HEK293 (cell line): ENCODE results near the gene KLHL17.

Experiments
- CTCF ChIA-PET: fragments of 350-600 bp; formaldehyde crosslinking; extraction: SDS; loops from one replicate; lab custom pipeline; 2021; ENCODE audit warnings: antibody characterized with exemption; lab: Yijun Ruan, JAX
- POLR2A ChIA-PET: fragments of 300-600 bp; formaldehyde crosslinking; extraction: SDS; loops from one replicate; lab custom pipeline; 2020; ENCODE audit warnings: antibody characterized with exemption, inconsistent platforms; lab: Yijun Ruan, JAX
- H3K27ac ChIP-seq: fragments of 200-500 bp; sonication (Bioruptor generic); 2 replicates; pipeline ENCODE4 v1.5.1; 2014; ENCODE audit warnings: low read depth, low read length, control low read depth, inconsistent platforms; ENCODE audit errors: extremely low read depth
- H3K36me3 ChIP-seq, 2 experiments: fragments of 200-500 bp in 1 of 2; sonication (Bioruptor generic) in 1 of 2; 1 replicate in 1 of 2; 2 replicates in 1 of 2; pipeline ENCODE4 v1.5.1; 2014 to 2017; ENCODE audit warnings: inconsistent platforms in 2 of 2, low read length in 2 of 2; ENCODE audit not compliant: control insufficient read depth in 2 of 2, insufficient read depth in 1 of 2
- H3K4me1 ChIP-seq: fragments of 200-500 bp; sonication (Bioruptor generic); 2 replicates; pipeline ENCODE4 v1.5.1; 2014; ENCODE audit warnings: mild to moderate bottlenecking, low read length, inconsistent platforms; ENCODE audit not compliant: control insufficient read depth, insufficient read depth
- H3K4me3 ChIP-seq: 2 replicates; pipeline ENCODE4 v1.5.1; 2011; ENCODE audit warnings: low read depth, mild to moderate bottlenecking, control low read depth, low read length, moderate library complexity
- H3K9me3 ChIP-seq: fragments of 200-500 bp; sonication (Bioruptor generic); 2 replicates; pipeline ENCODE4 v1.5.1; 2014; ENCODE audit warnings: low read depth, low read length, inconsistent platforms; ENCODE audit not compliant: control insufficient read depth, insufficient read depth
- BCL11B ChIP-seq: fragments of 450-650 bp; formaldehyde crosslinking; IDR thresholded peaks from 2 replicates; pipeline ENCODE4 v1.5.1; 2016; ENCODE audit warnings: low read depth, missing biosample characterization, missing genetic modification characterization
- GLIS2 ChIP-seq: fragments of 450-650 bp; formaldehyde crosslinking; IDR thresholded peaks from 2 replicates; pipeline ENCODE4 v1.5.1; 2016; ENCODE audit warnings: missing biosample characterization, missing genetic modification characterization
- HOXD13 ChIP-seq: sonication (generic); formaldehyde crosslinking; IDR thresholded peaks from 2 replicates; pipeline ENCODE4 v1.8.0; 2022; ENCODE audit warnings: missing genetic modification reagents, borderline replicate concordance
- KLF1 ChIP-seq: fragments of 450-650 bp; formaldehyde crosslinking; IDR thresholded peaks from 2 replicates; pipeline ENCODE4 v1.5.1; 2016; ENCODE audit warnings: missing biosample characterization, missing genetic modification characterization
- KLF10 ChIP-seq: fragments of 450-650 bp; IDR thresholded peaks from 2 replicates; pipeline ENCODE4 v1.5.1; 2018; ENCODE audit warnings: missing biosample characterization, mild to moderate bottlenecking, missing genetic modification characterization
- KLF7 ChIP-seq: fragments of 450-650 bp; formaldehyde crosslinking; IDR thresholded peaks from 2 replicates; pipeline ENCODE4 v1.5.1; 2016; ENCODE audit warnings: missing biosample characterization, missing genetic modification characterization, borderline replicate concordance
- MEIS1 ChIP-seq: sonication (generic); formaldehyde crosslinking; IDR thresholded peaks from 2 replicates; pipeline ENCODE4 v1.8.1; 2022; ENCODE audit warnings: missing genetic modification reagents, mild to moderate bottlenecking, borderline replicate concordance
- SP3 ChIP-seq: fragments of 450-650 bp; formaldehyde crosslinking; IDR thresholded peaks from 2 replicates; pipeline ENCODE4 v1.5.1; 2016; ENCODE audit warnings: missing biosample characterization, missing genetic modification characterization
- ZNF202 ChIP-seq: fragments of 450-650 bp; formaldehyde crosslinking; IDR thresholded peaks from 2 replicates; pipeline ENCODE4 v1.5.1; 2016; ENCODE audit warnings: missing biosample characterization, missing genetic modification characterization, borderline replicate concordance
- ZNF266 ChIP-seq: fragments of 450-650 bp; formaldehyde crosslinking; IDR thresholded peaks from 2 replicates; pipeline ENCODE4 v1.5.1; 2016; ENCODE audit warnings: missing biosample characterization, missing genetic modification characterization, low read depth
- ZNF366 ChIP-seq: fragments of 450-650 bp; formaldehyde crosslinking; conservative IDR thresholded peaks from 2 replicates; pipeline ENCODE4 v1.5.1; 2016; ENCODE audit warnings: missing biosample characterization, missing genetic modification characterization
- ZNF37A ChIP-seq: fragments of 450-650 bp; IDR thresholded peaks from 2 replicates; pipeline ENCODE4 v1.5.1; 2018; ENCODE audit warnings: missing biosample characterization, missing genetic modification characterization
- ZNF391 ChIP-seq: fragments of 450-650 bp; formaldehyde crosslinking; IDR thresholded peaks from 2 replicates; pipeline ENCODE4 v1.5.1; 2016; ENCODE audit warnings: low read depth, missing biosample characterization, missing genetic modification characterization, borderline replicate concordance
- ZNF423 ChIP-seq: fragments of 450-650 bp; formaldehyde crosslinking; IDR thresholded peaks from 2 replicates; pipeline ENCODE4 v1.5.1; 2016; ENCODE audit warnings: missing biosample characterization, missing genetic modification characterization
- ZNF501 ChIP-seq: fragments of 450-650 bp; formaldehyde crosslinking; IDR thresholded peaks from 2 replicates; pipeline ENCODE4 v1.5.1; 2016; ENCODE audit warnings: missing biosample characterization, missing genetic modification characterization
- ZNF558 ChIP-seq: fragments of 450-650 bp; formaldehyde crosslinking; IDR thresholded peaks from 2 replicates; pipeline ENCODE4 v1.5.1; 2016; ENCODE audit warnings: missing biosample characterization, missing genetic modification characterization
- ZNF610 ChIP-seq: fragments of 450-650 bp; formaldehyde crosslinking; IDR thresholded peaks from 2 replicates; pipeline ENCODE4 v1.5.1; 2016; ENCODE audit warnings: missing biosample characterization, missing genetic modification characterization, borderline replicate concordance
- ZNF768 ChIP-seq: fragments of 450-650 bp; formaldehyde crosslinking; IDR thresholded peaks from 2 replicates; pipeline ENCODE4 v1.5.1; 2018; ENCODE audit warnings: missing biosample characterization, mild to moderate bottlenecking, missing genetic modification characterization
- TF ChIP-seq, protein P1 (sequence below): fragments of 450-650 bp; formaldehyde crosslinking; IDR thresholded peaks from 2 replicates; pipeline ENCODE4 v1.5.1; 2016; ENCODE audit warnings: missing biosample characterization, missing genetic modification characterization
- TF ChIP-seq, protein P2 (sequence below): fragments of 450-650 bp; formaldehyde crosslinking; IDR thresholded peaks from 2 replicates; pipeline ENCODE4 v1.5.1; 2016; ENCODE audit warnings: missing biosample characterization, missing genetic modification characterization
- TF ChIP-seq, protein P3 (sequence below): fragments of 450-650 bp; formaldehyde crosslinking; IDR thresholded peaks from 2 replicates; pipeline ENCODE4 v1.5.1; 2016; ENCODE audit warnings: missing biosample characterization, missing genetic modification characterization

Gene KLHL17

DNA sequence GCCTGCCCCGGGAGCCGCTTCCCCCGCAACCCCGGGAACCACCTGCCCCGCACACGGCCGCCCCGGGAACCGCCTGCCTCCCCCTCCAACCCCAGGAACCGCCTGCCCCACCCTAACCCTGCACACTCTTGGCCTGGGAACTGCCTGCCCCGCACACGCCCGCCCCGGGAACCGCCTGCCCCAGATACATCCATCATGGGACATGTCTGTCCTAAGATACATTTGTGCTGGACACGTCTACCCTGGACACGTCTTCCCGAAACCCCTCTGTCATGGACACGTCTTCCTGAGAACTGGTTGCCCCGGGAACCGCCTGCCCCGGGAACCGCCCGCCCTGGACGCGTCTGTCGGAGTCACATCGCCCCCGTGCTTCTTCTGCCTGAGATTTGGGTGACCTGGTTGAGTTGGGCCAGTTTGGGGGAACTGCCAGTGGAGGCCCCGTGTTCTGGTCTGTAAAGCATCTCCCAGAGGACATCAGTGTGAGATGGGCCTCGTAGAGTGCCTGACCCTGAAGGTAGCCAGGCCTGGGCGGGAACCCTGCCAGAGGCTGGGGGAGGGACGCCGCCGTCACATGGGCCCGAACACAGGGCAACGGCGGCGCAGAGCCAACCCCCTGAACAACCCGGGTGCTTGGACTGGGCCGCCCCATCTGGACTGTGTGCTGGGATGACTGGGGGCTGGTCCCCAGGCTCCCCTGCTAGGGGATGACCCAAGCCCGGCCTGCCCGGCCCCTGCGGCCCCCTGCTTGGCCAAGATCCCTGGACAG is 17.9 kb downstream of the KLHL17 start:
- Histone ChIP-seq H3K9me3 (no peaks in the 10 kb centered on the region), H3K4me1 (peaks cover 3% of the 10 kb centered on the region; the same call in 1 of the 2 replicates), H3K36me3 (no peaks in the 10 kb centered on the region), H3K4me3 (no peak overlapping the region), H3K27ac (no peak overlapping the region)
- POLR2A ChIA-PET: no interaction called here
- 0 out of 2 replicates have a peak, but pooled peaks have one; percentile 20 for TF ChIP-seq GLIS2
- TF ChIP-seq ZNF610 (tag by site-specific recombination): no peak
- TF ChIP-seq ZNF266: no peak
- TF ChIP-seq KLF1: peak; percentile 87
- no peak for TF ChIP-seq MEIS1 (CRISPR knock-in tag)
- TF ChIP-seq KLF7 (tag by site-specific recombination): peak; percentile 50; the same call in 1 of the 2 replicates
- no peak for TF ChIP-seq ZNF37A
- CTCF ChIA-PET: no interaction called here

DNA sequence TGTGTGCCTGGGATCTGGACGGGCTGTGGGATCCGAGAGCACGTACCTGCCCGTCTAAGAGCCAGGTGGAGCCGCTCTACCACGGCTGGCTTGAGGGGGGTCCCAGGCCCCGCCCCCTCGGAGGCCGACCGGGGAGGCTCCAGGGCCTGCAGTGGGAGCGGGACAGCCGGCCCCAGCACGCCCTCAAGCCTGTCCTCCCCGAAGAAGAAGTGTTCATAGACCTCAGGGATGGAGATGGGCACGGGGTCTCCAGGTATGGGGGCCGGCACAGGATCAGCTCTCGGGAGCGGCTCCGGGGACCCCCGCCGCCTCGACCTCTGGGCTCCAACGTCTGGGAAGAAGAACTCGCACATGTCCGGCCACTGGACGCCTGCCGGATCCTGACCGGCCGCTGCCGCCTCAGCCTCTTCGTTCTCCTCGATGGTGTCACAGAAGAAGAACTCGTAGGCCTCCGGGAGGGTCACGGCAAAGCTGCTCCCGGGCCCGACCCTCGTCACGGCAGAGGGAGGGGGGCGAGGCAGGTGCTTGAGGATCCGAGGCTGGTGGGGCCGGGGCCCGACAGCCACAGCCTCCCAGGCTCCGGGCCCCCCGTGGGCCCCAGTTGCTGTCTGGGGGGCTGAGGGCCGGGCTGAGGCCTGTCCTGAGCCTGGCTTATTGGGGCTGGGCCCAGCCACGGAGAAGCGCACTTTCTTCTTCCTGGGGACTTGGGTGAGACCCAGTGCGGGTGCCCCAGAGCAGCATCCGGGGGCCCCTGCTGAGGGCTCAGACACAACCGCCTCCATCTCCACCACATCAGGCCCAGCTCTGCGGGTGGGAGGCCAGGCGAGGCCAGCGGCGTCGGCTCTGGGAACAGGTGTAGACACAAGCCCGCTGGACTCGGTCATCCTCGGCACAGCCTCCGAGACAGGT is 18.7 kb downstream of the KLHL17 start:
- CTCF ChIA-PET: interaction anchor here (0.6 to 1.0 kb wide), 2 partner anchors 25 to 84 kb away, joined by 4 read pairs; no protein-coding TSS in a partner anchor
- Histone ChIP-seq H3K4me1 (peaks cover 3% of the 10 kb centered on the region; the same call in 1 of the 2 replicates), H3K36me3 (no peaks in the 10 kb centered on the region), H3K9me3 (no peaks in the 10 kb centered on the region), H3K27ac (no peak overlapping the region), H3K4me3 (no peak overlapping the region)
- POLR2A ChIA-PET: no interaction called here
- TF ChIP-seq, protein P1, sequence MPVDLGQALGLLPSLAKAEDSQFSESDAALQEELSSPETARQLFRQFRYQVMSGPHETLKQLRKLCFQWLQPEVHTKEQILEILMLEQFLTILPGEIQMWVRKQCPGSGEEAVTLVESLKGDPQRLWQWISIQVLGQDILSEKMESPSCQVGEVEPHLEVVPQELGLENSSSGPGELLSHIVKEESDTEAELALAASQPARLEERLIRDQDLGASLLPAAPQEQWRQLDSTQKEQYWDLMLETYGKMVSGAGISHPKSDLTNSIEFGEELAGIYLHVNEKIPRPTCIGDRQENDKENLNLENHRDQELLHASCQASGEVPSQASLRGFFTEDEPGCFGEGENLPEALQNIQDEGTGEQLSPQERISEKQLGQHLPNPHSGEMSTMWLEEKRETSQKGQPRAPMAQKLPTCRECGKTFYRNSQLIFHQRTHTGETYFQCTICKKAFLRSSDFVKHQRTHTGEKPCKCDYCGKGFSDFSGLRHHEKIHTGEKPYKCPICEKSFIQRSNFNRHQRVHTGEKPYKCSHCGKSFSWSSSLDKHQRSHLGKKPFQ (tag by site-specific recombination): no peak
- TF ChIP-seq ZNF501 (tag by site-specific recombination): no peak
- TF ChIP-seq ZNF366: no peak
- no peak for TF ChIP-seq ZNF423 (tag by site-specific recombination)
- TF ChIP-seq BCL11B (tag by site-specific recombination): no peak
- no peak for TF ChIP-seq SP3 (tag by site-specific recombination)
- TF ChIP-seq HOXD13 (CRISPR knock-in tag): no peak
- 0 out of 2 replicates have a peak, but pooled peaks have one; percentile 6 for TF ChIP-seq GLIS2
- TF ChIP-seq, protein P2, sequence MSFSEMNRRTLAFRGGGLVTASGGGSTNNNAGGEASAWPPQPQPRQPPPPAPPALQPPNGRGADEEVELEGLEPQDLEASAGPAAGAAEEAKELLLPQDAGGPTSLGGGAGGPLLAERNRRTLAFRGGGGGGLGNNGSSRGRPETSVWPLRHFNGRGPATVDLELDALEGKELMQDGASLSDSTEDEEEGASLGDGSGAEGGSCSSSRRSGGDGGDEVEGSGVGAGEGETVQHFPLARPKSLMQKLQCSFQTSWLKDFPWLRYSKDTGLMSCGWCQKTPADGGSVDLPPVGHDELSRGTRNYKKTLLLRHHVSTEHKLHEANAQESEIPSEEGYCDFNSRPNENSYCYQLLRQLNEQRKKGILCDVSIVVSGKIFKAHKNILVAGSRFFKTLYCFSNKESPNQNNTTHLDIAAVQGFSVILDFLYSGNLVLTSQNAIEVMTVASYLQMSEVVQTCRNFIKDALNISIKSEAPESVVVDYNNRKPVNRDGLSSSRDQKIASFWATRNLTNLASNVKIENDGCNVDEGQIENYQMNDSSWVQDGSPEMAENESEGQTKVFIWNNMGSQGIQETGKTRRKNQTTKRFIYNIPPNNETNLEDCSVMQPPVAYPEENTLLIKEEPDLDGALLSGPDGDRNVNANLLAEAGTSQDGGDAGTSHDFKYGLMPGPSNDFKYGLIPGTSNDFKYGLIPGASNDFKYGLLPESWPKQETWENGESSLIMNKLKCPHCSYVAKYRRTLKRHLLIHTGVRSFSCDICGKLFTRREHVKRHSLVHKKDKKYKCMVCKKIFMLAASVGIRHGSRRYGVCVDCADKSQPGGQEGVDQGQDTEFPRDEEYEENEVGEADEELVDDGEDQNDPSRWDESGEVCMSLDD (tag by site-specific recombination): no peak

DNA sequence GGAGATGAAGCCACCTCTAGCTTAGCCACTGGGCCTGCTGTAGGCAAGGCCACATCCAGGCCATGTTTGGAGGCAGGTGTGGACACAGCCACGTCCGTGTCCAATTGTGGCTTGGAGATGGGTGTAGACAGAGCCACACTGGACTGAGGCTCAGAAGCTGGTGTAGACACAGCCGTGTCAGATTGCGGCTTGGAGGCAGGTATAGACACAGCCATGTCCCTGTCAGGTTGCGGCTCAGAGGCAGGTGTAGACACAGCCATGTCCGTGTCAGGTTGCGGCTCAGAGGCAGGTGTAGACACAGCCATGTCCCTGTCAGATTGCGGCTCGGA is 19.3 kb downstream of the KLHL17 start:
- POLR2A ChIA-PET: no interaction called here
- no peak overlapping the region for H3K4me3 ChIP-seq
- no peak overlapping the region for H3K27ac ChIP-seq
- TF ChIP-seq ZNF768 (tag by site-specific recombination) (no peak), KLF10 (no peak), ZNF391 (tag by site-specific recombination) (no peak), ZNF202 (tag by site-specific recombination) (no peak), ZNF558 (tag by site-specific recombination) (no peak)
- TF ChIP-seq, protein P3, sequence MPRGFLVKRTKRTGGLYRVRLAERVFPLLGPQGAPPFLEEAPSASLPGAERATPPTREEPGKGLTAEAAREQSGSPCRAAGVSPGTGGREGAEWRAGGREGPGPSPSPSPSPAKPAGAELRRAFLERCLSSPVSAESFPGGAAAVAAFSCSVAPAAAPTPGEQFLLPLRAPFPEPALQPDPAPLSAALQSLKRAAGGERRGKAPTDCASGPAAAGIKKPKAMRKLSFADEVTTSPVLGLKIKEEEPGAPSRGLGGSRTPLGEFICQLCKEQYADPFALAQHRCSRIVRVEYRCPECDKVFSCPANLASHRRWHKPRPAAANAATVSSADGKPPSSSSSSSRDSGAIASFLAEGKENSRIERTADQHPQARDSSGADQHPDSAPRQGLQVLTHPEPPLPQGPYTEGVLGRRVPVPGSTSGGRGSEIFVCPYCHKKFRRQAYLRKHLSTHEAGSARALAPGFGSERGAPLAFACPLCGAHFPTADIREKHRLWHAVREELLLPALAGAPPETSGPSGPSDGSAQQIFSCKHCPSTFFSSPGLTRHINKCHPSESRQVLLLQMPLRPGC (tag by site-specific recombination): no peak
- peaks cover 3% of the 10 kb centered on the region; the same call in 1 of the 2 replicates for H3K4me1 ChIP-seq
- CTCF ChIA-PET: interaction anchor here (0.6 to 1.0 kb wide), 2 partner anchors 25 to 84 kb away, joined by 4 read pairs; no protein-coding TSS in a partner anchor
- no peaks in the 10 kb centered on the region for H3K36me3 ChIP-seq
- no peaks in the 10 kb centered on the region for H3K9me3 ChIP-seq
